Tibial nerve (tissue), 4 donors: ENCODE results near the gene KRT26.

Experiments
- EP300 ChIP-seq, 2 donors: sonication (generic); formaldehyde crosslinking; IDR thresholded peaks; one replicate each; pipeline ENCODE4 v1.6.1; 2017; ENCODE audit warnings: antibody characterized with exemption in 2 of 2, mild to moderate bottlenecking in 1 of 2
- POLR2A ChIP-seq, 2 donors: fragments of 450-650 bp; IDR thresholded peaks; one replicate each; pipeline ENCODE4 v1.6.1; 2017; ENCODE audit warnings: antibody characterized with exemption in 2 of 2, mild to moderate bottlenecking in 2 of 2, moderate library complexity in 2 of 2
- TF ChIP-seq, protein P1 (sequence below), 5 experiments: fragments of 200-600 bp in 3 of 5; fragments of 450-650 bp in 2 of 5; sonication (generic) in 3 of 5; IDR thresholded peaks; one replicate each; pipeline ENCODE4 v1.5.1; 2016 to 2019; ENCODE audit warnings: antibody characterized with exemption in 5 of 5, mild to moderate bottlenecking in 3 of 5, moderate library complexity in 2 of 5

DNA sequence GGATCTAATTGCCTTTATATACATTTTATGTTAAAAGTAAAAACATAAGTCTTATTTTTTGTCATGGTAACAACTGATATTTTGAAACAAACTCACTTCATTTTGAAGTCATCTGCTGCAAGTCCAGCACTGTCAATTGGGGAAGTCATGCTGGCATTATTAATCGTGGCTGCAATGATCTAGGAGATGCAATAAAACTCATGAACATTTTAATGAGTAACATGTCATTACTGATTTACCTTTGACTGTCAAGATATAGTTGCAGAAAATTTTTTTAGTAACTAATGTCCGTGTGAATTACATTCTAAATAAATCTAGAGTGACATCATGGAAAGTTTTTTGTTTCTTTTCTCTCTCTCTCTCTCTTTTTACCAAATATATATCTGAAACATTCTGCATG, 51.1 kb downstream of the KRT26 start:
- TF ChIP-seq, protein P1, sequence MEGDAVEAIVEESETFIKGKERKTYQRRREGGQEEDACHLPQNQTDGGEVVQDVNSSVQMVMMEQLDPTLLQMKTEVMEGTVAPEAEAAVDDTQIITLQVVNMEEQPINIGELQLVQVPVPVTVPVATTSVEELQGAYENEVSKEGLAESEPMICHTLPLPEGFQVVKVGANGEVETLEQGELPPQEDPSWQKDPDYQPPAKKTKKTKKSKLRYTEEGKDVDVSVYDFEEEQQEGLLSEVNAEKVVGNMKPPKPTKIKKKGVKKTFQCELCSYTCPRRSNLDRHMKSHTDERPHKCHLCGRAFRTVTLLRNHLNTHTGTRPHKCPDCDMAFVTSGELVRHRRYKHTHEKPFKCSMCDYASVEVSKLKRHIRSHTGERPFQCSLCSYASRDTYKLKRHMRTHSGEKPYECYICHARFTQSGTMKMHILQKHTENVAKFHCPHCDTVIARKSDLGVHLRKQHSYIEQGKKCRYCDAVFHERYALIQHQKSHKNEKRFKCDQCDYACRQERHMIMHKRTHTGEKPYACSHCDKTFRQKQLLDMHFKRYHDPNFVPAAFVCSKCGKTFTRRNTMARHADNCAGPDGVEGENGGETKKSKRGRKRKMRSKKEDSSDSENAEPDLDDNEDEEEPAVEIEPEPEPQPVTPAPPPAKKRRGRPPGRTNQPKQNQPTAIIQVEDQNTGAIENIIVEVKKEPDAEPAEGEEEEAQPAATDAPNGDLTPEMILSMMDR (IDR thresholded peaks at IDR 0.05) = no peak
- TF ChIP-seq POLR2A (IDR thresholded peaks at IDR 0.05) (no peak), EP300 (IDR thresholded peaks at IDR 0.05) (no peak)
